Measurements from ENCODE around the gene CDC42EP3.

GRCh38 chr2:37621199-37621598 lies 50.2 kb downstream of the CDC42EP3 start:
- TF ChIP-seq CTCF (IDR thresholded peaks at IDR 0.05) (no peak), POLR2A (IDR thresholded peaks at IDR 0.05) (no peak)

Measured in adrenal gland (tissue), 5 donors.